ENCODE measurements around the gene ANKRD52. TPM values are rescaled to one million over a fixed set of nuclear protein-coding genes. Genes with fewer than 3 reads are reported as not detected.
"Not testable (repeated sequence)": the region's sequence is repeated elsewhere in the genome, so short reads cannot be mapped to it uniquely, and the experiment has no call there.

Gene ANKRD52
- total RNA-seq, 1 donor from 2014 or later: 60.3 TPM

DNA sequence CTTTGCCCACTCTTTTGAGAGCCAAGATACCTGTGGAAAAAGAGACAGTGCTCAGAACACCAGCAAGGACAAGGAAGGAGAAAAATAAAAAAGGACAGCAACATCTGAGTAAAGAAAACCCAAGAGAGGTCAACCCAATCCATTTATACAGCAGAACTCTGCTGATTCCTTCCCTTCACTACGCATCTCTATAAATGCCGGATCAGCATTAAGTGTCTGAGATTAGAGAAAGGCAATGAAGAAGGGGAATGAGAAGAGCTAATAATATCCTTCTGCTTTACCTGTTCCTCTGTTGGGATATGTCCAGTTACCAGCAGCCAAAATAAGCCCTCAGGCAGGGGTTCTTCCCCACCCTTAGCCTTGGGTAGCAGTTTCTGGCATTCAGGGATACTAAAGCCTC lies 24.4 kb upstream of the ANKRD52 start:
- no peak overlapping the region for H3K4me3 Mint-ChIP-seq (ENCODE audit: low read depth)
- TF ChIP-seq CTCF (IDR thresholded peaks at IDR 0.05; ENCODE audit: unreplicated experiment): no peak
- peaks cover 24% of the 10 kb centered on the region for H3K36me3 Mint-ChIP-seq (ENCODE audit: insufficient read depth)
- peaks cover 3% of the 10 kb centered on the region for H3K4me1 Mint-ChIP-seq (ENCODE audit: low read depth)
- no peak for DNase-seq (ENCODE audit: low spot score, unreplicated experiment)
- no peak overlapping the region for H3K27ac Mint-ChIP-seq
- no peaks in the 10 kb centered on the region for H3K27me3 Mint-ChIP-seq
- no peaks in the 10 kb centered on the region for H3K9me3 Mint-ChIP-seq (ENCODE audit: low read depth)

DNA sequence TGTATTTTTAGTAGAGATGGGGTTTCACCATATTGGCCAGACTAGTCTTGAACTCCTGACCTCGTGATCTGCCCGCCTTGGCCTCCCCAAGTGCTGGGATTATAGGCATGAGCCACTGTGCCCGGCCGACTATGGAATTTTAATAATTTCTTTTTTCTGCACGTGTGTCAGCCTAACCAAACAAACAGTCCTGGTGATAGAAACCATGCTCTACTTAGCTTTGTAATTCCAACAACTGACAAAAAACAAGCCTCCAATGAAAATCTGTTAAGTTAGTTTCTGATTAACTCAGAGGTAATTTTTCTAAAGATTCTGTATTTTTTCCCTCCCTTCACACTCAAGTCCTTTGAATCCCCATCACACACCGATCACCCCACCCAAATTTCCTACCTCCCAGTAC lies 23.8 kb upstream of the ANKRD52 start:
- Mint-ChIP-seq H3K4me3 (ENCODE audit: low read depth) (no peak overlapping the region), H3K4me1 (ENCODE audit: low read depth) (peaks cover 3% of the 10 kb centered on the region), H3K36me3 (ENCODE audit: insufficient read depth) (peaks cover 24% of the 10 kb centered on the region), H3K27me3 (no peaks in the 10 kb centered on the region), H3K27ac (no peak overlapping the region), H3K9me3 (ENCODE audit: low read depth) (no peaks in the 10 kb centered on the region)
- DNase-seq (ENCODE audit: low spot score, unreplicated experiment): no peak
- no peak for TF ChIP-seq CTCF (IDR thresholded peaks at IDR 0.05; ENCODE audit: unreplicated experiment)

DNA sequence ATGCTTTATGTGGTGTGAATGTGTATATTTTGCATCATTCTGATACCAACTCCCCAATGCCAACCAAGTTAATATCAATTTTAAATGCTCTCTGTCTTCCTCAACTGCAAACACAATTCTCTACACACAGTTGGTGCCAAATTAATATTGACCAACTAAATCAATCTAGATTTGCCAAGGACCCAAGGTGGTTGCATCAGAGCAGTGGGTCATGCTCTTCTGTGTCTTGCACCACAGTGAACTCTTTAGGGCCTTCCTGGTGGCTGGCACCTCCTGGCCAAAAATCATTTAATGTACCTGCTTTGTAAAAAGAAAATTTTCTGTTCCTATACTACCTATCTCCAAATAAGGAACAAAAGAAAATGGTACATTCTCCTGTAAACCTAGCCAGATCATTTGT lies 22.7 kb upstream of the ANKRD52 start:
- Mint-ChIP-seq H3K4me1 (ENCODE audit: low read depth) (peaks cover under 1% of the 10 kb centered on the region), H3K27ac (no peak overlapping the region), H3K9me3 (ENCODE audit: low read depth) (no peaks in the 10 kb centered on the region), H3K4me3 (ENCODE audit: low read depth) (no peak overlapping the region), H3K36me3 (ENCODE audit: insufficient read depth) (peaks cover 22% of the 10 kb centered on the region), H3K27me3 (no peaks in the 10 kb centered on the region)
- DNase-seq (ENCODE audit: low spot score, unreplicated experiment): no peak
- no peak for TF ChIP-seq CTCF (IDR thresholded peaks at IDR 0.05; ENCODE audit: unreplicated experiment)

DNA sequence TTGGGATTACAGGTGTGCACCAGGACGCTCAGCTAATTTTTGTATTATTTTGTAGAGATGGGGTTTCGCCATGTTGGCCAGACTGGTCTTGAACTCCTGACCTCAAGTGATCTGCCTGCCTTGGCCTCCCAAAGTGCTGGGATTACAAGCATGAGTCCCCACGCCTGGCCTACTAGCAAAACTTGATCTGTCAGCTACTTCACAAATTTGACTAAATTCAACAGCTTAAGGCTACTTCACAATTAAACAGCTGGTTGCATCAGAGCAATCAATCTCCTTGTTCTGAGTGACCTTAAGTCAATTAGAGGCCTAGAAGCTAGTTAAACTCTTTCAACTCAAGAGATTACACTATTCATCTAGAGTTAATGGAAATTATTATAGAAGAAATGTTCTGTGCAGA lies 20.7 kb upstream of the ANKRD52 start:
- Mint-ChIP-seq H3K36me3 (ENCODE audit: insufficient read depth) (peaks cover 26% of the 10 kb centered on the region), H3K4me1 (ENCODE audit: low read depth) (no peaks in the 10 kb centered on the region), H3K27ac (no peak overlapping the region), H3K27me3 (no peaks in the 10 kb centered on the region), H3K4me3 (ENCODE audit: low read depth) (no peak overlapping the region), H3K9me3 (ENCODE audit: low read depth) (no peaks in the 10 kb centered on the region)
- no peak for TF ChIP-seq CTCF (IDR thresholded peaks at IDR 0.05; ENCODE audit: unreplicated experiment)
- no peak for DNase-seq (ENCODE audit: low spot score, unreplicated experiment)

GRCh38 chr12:56274299-56274698 lies 16.1 kb upstream of the ANKRD52 start:
- Mint-ChIP-seq H3K4me3 (ENCODE audit: low read depth) (no peak overlapping the region), H3K4me1 (ENCODE audit: low read depth) (no peaks in the 10 kb centered on the region), H3K27ac (no peak overlapping the region), H3K27me3 (no peaks in the 10 kb centered on the region), H3K36me3 (ENCODE audit: insufficient read depth) (peaks cover 19% of the 10 kb centered on the region), H3K9me3 (ENCODE audit: low read depth) (no peaks in the 10 kb centered on the region)
- no peak for DNase-seq (ENCODE audit: low spot score, unreplicated experiment)
- TF ChIP-seq CTCF (IDR thresholded peaks at IDR 0.05; ENCODE audit: unreplicated experiment): no peak

DNA sequence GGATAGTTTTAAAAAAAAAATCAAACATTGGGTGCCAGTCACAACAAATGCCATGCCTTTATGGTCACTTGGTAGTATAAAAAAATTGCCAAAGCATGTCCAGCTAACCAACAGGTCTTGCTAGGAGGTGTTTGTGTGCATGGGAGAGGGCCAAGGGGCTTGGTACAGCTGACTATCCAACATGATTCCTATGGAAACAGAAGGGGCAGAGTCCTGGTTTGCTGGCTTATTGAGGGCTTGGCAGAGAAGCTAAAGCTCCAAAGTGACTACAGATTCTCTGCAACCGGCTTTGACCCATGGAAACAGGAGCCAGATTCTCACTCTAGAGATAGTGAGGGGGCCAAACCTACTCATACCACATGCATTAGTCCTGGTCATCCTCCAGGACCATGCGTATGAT lies 14.3 kb upstream of the ANKRD52 start:
- peaks cover 19% of the 10 kb centered on the region for H3K36me3 Mint-ChIP-seq (ENCODE audit: insufficient read depth)
- not testable (repeated sequence) for H3K4me3 Mint-ChIP-seq (ENCODE audit: low read depth); H3K4me1 Mint-ChIP-seq (ENCODE audit: low read depth); H3K9me3 Mint-ChIP-seq (ENCODE audit: low read depth); H3K27ac Mint-ChIP-seq; H3K27me3 Mint-ChIP-seq; DNase-seq (ENCODE audit: low spot score, unreplicated experiment)

Data from progenitor cell of endocrine pancreas (in vitro differentiated cells).